ENCODE measurements around the gene TET2. TPM values are rescaled to one million over a fixed set of nuclear protein-coding genes. Genes with fewer than 3 reads are reported as not detected.

TET2 gene
- total RNA-seq, 2 donors from 2014 or later: 41.1 to 53.2 TPM

DNA sequence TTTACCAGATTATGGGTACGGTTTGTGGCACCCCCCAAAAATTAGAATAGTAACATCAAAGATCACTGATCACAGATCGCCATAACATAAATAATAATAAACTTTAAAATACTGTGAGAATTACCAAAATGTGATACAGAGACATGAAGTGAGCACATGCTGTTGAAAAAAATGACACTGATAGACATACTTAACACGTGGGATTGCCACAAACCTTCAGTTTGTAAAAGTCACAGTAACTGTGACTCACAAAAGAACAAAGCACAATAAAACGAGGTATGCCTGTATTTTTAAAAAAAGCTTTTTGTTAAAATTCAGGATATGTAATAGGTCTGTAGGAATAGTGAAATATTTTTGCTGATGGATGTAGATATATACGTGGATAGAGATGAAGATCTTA, 93.4 kb downstream of the TET2 start:
- H3K27ac Mint-ChIP-seq: no peak overlapping the region
- no peaks in the 10 kb centered on the region for H3K9me3 ChIP-seq (ENCODE audit: control insufficient read depth, low read length, poor library complexity, severe bottlenecking)
- peaks cover 10% of the 10 kb centered on the region for H3K36me3 Mint-ChIP-seq (ENCODE audit: low read depth)
- ATAC-seq (no peak), DNase-seq (no peak)
- H3K27me3 Mint-ChIP-seq: no peaks in the 10 kb centered on the region
- H3K4me1 Mint-ChIP-seq: peaks cover 6% of the 10 kb centered on the region
- H3K4me3 Mint-ChIP-seq: no peak overlapping the region

DNA sequence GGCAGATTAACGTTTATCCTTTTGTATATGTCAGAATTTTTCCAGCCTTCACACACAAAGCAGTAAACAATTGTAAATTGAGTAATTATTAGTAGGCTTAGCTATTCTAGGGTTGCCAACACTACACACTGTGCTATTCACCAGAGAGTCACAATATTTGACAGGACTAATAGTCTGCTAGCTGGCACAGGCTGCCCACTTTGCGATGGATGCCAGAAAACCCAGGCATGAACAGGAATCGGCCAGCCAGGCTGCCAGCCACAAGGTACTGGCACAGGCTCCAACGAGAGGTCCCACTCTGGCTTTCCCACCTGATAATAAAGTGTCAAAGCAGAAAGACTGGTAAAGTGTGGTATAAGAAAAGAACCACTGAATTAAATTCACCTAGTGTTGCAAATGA, 94.8 kb downstream of the TET2 start:
- H3K4me1 Mint-ChIP-seq: no peaks in the 10 kb centered on the region
- peaks cover 5% of the 10 kb centered on the region for H3K36me3 Mint-ChIP-seq (ENCODE audit: low read depth)
- no peak overlapping the region for H3K27ac Mint-ChIP-seq
- ATAC-seq (no peak), DNase-seq (no peak)
- no peak overlapping the region for H3K4me3 Mint-ChIP-seq
- no peaks in the 10 kb centered on the region for H3K9me3 ChIP-seq (ENCODE audit: control insufficient read depth, low read length, poor library complexity, severe bottlenecking)
- no peaks in the 10 kb centered on the region for H3K27me3 Mint-ChIP-seq

DNA sequence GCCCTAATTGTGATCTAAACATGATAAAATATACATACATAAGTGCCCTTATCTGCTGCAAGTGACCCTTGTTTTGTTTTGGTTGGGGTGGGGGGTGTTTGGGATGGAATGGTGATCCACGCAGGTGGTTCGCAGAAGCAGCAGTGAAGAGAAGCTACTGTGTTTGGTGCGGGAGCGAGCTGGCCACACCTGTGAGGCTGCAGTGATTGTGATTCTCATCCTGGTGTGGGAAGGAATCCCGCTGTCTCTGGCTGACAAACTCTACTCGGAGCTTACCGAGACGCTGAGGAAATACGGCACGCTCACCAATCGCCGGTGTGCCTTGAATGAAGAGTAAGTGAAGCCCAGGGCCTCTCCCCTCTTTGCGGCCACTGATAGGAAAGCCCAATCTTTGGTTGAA, 96.8 kb downstream of the TET2 start:
- Mint-ChIP-seq H3K27me3 (no peaks in the 10 kb centered on the region), H3K27ac (no peak overlapping the region), H3K4me3 (no peak overlapping the region), H3K4me1 (no peaks in the 10 kb centered on the region), H3K36me3 (ENCODE audit: low read depth) (peaks cover 2% of the 10 kb centered on the region)
- ATAC-seq (no peak), DNase-seq (no peak)
- H3K9me3 ChIP-seq (ENCODE audit: control insufficient read depth, low read length, poor library complexity, severe bottlenecking): no peaks in the 10 kb centered on the region

DNA sequence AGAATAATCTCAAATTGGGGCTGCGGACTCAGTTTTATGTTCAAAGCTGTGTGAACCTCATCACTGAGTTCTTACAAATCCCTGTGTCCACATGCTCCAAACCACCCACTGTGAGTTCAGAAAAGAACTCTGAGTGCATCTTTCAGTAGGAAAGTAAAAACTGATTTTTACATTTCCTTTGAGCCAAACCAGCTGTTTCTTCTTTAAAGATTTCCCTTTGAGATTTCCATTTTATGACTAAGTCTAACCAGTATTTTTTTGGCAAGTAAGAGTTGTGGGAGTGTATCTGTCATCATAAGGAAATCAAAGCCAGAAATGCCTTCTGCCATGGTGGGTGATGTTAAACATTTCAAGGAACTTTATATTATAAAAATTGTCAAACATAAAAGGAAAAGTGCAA, 100.0 kb downstream of the TET2 start:
- H3K4me3 Mint-ChIP-seq: no peak overlapping the region
- ATAC-seq (no peak), DNase-seq (no peak)
- H3K27ac Mint-ChIP-seq: no peak overlapping the region
- H3K36me3 Mint-ChIP-seq (ENCODE audit: low read depth): peaks cover 3% of the 10 kb centered on the region
- H3K27me3 Mint-ChIP-seq: no peaks in the 10 kb centered on the region
- no peaks in the 10 kb centered on the region for H3K4me1 Mint-ChIP-seq
- no peaks in the 10 kb centered on the region for H3K9me3 ChIP-seq (ENCODE audit: control insufficient read depth, low read length, poor library complexity, severe bottlenecking)

DNA sequence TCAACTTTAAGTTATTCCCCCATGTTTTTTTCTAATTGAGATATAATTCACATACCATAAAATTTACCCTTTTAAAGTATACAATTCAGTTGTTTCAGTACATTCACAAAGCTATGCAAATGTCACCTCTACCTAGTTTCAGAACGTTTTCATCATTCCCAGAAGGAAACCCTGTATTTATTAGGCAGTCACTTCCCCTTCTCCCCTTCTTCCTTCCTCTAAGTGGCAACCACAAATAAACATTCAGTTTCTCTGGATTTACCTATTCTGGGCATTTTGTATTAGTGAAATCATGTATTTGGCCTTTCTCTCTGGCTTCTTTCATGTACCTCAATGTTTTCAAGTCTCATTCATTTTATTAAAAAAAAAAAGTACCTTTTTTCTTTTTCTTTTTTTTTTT, 101.9 kb downstream of the TET2 start:
- H3K27me3 Mint-ChIP-seq: no peaks in the 10 kb centered on the region
- peaks cover 3% of the 10 kb centered on the region for H3K36me3 Mint-ChIP-seq (ENCODE audit: low read depth)
- ATAC-seq (no peak), DNase-seq (no peak)
- H3K4me1 Mint-ChIP-seq: no peaks in the 10 kb centered on the region
- no peaks in the 10 kb centered on the region for H3K9me3 ChIP-seq (ENCODE audit: control insufficient read depth, low read length, poor library complexity, severe bottlenecking)
- H3K27ac Mint-ChIP-seq: peak overlapping the region; percentile 16
- H3K4me3 Mint-ChIP-seq: no peak overlapping the region

DNA sequence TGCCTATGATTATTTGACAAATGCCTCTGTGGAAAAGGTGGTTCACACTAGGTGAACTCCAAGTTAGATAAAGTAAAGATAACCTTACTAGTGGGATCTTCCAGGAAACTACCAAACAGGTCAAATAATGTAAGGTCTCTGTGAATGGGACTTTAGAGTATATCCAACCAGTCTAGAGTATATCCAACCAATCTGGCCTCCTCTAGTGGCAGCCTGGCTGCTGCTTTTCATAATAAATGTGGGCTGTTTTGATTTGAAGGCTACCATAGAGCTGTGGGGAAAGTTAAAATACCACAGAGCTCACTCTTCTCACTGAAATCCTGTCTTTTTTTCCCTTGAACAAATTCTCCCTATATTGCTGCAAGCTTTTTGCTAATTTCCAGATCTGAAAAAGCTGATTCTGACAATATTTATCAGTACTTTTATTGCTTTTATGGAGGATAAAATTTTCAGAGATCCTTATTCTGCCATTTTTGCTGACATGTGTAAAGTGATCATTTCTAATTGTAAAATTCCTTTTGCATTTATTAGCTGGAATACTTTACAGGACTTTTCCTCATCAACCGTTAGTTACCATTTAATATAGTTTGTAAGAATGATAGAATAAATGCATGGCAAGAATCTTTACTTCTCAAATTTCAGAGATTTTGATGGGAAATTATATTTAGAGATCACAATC, 111.3 kb downstream of the TET2 start:
- Mint-ChIP-seq H3K36me3 (ENCODE audit: low read depth) (no peaks in the 10 kb centered on the region), H3K27me3 (no peaks in the 10 kb centered on the region), H3K4me3 (no peak overlapping the region), H3K4me1 (no peaks in the 10 kb centered on the region), H3K27ac (no peak overlapping the region)
- ATAC-seq: no peak
- no peaks in the 10 kb centered on the region for H3K9me3 ChIP-seq (ENCODE audit: control insufficient read depth, low read length, poor library complexity, severe bottlenecking)
- DNase-seq: no peak

DNA sequence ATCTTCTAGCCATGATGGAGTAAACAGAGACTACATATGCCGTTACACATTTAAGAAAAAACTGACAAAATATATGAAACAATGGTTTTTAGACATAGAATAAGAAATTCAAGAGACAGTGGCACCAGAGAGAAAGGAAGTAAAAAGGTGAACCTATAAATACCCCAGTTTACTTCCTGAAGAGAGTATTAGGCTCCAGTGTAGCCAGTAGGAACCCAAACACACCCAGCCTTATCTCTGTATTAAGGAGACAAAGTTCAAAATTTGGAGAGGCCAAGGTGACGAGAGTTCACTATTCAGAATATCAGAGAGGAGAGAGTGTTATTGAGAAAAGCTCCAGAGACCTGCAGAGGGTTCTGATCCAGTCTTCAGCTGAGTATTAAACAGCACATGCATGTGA, 119.0 kb downstream of the TET2 start:
- H3K27me3 Mint-ChIP-seq: no peaks in the 10 kb centered on the region

DNA sequence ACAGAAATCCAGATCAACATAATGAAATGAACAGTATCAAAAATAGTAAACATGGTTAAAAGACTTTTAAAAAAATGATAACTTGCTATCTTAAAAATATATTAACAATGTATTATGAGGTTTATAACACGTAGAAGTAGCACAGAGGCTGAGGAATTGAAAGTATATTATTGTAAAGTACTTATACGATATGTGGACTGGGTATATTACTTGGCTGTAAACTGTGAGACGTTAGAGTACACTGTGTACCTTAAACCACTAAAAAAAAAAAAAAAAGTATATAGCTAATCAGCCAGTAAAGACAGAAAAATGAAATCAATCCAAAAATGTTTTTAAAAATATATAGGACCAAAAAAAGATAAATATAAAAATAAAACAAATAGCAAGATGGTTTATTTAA, 120.6 kb downstream of the TET2 start:
- ATAC-seq (no peak), DNase-seq (no peak)
- H3K36me3 Mint-ChIP-seq (ENCODE audit: low read depth): peaks cover 30% of the 10 kb centered on the region
- no peaks in the 10 kb centered on the region for H3K9me3 ChIP-seq (ENCODE audit: control insufficient read depth, low read length, poor library complexity, severe bottlenecking)
- H3K4me3 Mint-ChIP-seq: no peak overlapping the region
- peaks cover 3% of the 10 kb centered on the region for H3K4me1 Mint-ChIP-seq
- H3K27ac Mint-ChIP-seq: no peak overlapping the region
- H3K27me3 Mint-ChIP-seq: no peaks in the 10 kb centered on the region

More for the DNA sequence above, 119.0 kb downstream of the TET2 start:
- DNase-seq (no peak), ATAC-seq (no peak)
- peaks cover 26% of the 10 kb centered on the region for H3K36me3 Mint-ChIP-seq (ENCODE audit: low read depth)
- H3K27ac Mint-ChIP-seq: peak overlapping the region; percentile 43
- no peaks in the 10 kb centered on the region for H3K9me3 ChIP-seq (ENCODE audit: control insufficient read depth, low read length, poor library complexity, severe bottlenecking)
- H3K4me1 Mint-ChIP-seq: peaks cover 2% of the 10 kb centered on the region
- peak overlapping the region; percentile 10 for H3K4me3 Mint-ChIP-seq

DNA sequence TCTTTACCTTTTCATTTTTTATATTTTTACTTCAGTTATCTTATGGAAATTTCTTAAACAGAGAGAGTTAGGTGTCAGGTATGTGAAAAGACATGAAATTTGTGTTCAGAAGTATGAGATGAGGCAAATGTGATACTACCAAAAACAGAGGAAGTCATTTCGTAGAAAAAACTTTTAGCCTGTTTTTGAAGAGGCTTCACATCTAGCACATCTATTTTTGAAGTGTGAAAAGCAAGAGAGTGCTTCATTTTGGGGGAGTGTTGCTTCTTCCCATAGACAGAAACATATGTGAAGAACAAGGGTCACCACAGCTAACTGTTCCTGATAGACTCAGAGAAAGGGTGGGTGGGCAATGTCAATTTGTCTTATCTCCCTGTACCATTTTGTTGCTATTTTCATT, 125.3 kb downstream of the TET2 start:
- ATAC-seq (no peak), DNase-seq (no peak)
- no peaks in the 10 kb centered on the region for H3K9me3 ChIP-seq (ENCODE audit: control insufficient read depth, low read length, poor library complexity, severe bottlenecking)
- peaks cover 3% of the 10 kb centered on the region for H3K4me1 Mint-ChIP-seq
- H3K27me3 Mint-ChIP-seq: no peaks in the 10 kb centered on the region
- no peak overlapping the region for H3K27ac Mint-ChIP-seq
- no peak overlapping the region for H3K4me3 Mint-ChIP-seq
- peaks cover 28% of the 10 kb centered on the region for H3K36me3 Mint-ChIP-seq (ENCODE audit: low read depth)

DNA sequence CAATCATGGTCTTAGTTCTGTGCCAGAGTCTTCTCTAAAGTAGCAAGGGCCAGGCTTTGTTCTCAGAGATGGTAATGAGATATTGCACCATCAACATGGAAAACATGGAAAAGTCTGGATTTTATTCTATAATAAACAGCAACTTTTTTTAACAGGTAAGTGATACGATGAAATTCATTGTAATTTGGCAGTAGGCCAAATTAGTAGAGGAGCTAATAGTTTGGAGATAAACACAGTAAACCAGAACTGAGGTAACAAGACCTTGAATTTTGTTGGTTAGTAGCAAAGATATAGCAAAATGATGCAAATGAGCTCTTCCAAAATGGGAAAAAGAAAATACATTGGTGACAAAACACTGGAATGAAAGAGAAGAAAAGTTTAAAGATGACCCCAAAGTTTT, 126.6 kb downstream of the TET2 start:
- Mint-ChIP-seq H3K27me3 (no peaks in the 10 kb centered on the region), H3K4me1 (peaks cover 3% of the 10 kb centered on the region), H3K27ac (peak overlapping the region; percentile 39), H3K36me3 (ENCODE audit: low read depth) (peaks cover 28% of the 10 kb centered on the region), H3K4me3 (no peak overlapping the region)
- DNase-seq: no peak
- no peaks in the 10 kb centered on the region for H3K9me3 ChIP-seq (ENCODE audit: control insufficient read depth, low read length, poor library complexity, severe bottlenecking)
- no peak for ATAC-seq

DNA sequence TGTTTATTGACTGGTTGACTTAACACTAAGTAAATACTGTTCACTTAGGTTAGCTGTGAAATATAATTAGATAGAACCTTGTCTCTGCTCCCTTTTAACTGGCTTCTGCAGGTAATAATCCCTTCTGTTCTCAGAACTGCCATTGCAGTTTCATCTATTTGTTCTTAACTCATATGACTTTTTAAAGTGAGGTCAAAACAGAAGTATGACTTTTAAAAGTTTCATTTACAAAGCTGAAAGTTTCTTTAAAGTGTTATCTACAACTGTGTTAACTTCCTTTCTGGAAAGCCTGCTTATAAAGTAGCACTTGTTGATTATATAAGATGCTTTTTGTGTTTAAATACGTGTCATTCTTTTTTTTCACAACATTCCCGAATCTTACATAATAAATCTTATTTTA, 127.4 kb downstream of the TET2 start:
- DNase-seq (no peak), ATAC-seq (no peak)
- H3K27me3 Mint-ChIP-seq: no peaks in the 10 kb centered on the region
- no peak overlapping the region for H3K4me3 Mint-ChIP-seq
- peak overlapping the region; percentile 39 for H3K27ac Mint-ChIP-seq
- peaks cover 28% of the 10 kb centered on the region for H3K36me3 Mint-ChIP-seq (ENCODE audit: low read depth)
- H3K9me3 ChIP-seq (ENCODE audit: control insufficient read depth, low read length, poor library complexity, severe bottlenecking): no peaks in the 10 kb centered on the region
- H3K4me1 Mint-ChIP-seq: peaks cover 3% of the 10 kb centered on the region

DNA sequence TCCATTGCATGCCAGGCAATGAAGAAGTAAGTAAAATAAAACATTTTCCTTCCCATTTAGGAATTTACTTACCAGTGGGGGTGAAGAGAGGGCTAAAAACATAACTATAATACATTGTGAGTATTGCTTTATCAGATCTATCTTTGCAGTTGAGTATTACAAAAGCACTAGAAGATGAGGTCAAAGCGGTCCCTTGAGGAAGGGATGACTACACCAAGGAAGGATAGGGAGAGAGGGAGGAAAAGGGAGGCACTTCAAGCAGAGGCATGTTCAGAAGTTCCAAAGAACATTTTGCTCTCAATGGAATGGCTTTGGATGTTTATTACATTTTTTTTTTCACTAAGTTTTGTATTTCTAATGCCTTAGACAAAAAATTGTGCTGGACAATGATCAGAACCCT, 127.8 kb downstream of the TET2 start:
- no peak for ATAC-seq
- Mint-ChIP-seq H3K27me3 (no peaks in the 10 kb centered on the region), H3K4me3 (no peak overlapping the region), H3K36me3 (ENCODE audit: low read depth) (peaks cover 27% of the 10 kb centered on the region), H3K27ac (peak overlapping the region; percentile 39), H3K4me1 (peaks cover 3% of the 10 kb centered on the region)
- no peak for DNase-seq
- no peaks in the 10 kb centered on the region for H3K9me3 ChIP-seq (ENCODE audit: control insufficient read depth, low read length, poor library complexity, severe bottlenecking)

DNA sequence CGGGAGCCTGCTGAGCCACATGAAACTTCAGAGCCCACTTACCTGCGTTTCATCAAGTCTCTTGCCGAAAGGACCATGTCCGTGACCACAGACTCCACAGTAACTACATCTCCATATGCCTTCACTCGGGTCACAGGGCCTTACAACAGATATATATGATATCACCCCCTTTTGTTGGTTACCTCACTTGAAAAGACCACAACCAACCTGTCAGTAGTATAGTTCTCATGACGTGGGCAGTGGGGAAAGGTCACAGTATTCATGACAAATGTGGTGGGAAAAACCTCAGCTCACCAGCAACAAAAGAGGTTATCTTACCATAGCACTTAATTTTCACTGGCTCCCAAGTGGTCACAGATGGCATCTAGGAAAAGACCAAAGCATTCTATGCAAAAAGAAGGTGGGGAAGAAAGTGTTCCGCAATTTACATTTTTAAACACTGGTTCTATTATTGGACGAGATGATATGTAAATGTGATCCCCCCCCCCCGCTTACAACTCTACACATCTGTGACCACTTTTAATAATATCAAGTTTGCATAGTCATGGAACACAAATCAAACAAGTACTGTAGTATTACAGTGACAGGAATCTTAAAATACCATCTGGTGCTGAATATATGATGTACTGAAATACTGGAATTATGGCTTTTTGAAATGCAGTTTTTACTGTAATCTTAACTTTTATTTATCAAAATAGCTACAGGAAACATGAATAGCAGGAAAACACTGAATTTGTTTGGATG, 129.9 kb downstream of the TET2 start:
- Mint-ChIP-seq H3K27me3 (no peaks in the 10 kb centered on the region), H3K27ac (peak overlapping the region; percentile 34), H3K4me3 (no peak overlapping the region), H3K4me1 (no peaks in the 10 kb centered on the region), H3K36me3 (ENCODE audit: low read depth) (peaks cover 15% of the 10 kb centered on the region)
- no peak for DNase-seq
- no peaks in the 10 kb centered on the region for H3K9me3 ChIP-seq (ENCODE audit: control insufficient read depth, low read length, poor library complexity, severe bottlenecking)
- no peak for ATAC-seq

DNA sequence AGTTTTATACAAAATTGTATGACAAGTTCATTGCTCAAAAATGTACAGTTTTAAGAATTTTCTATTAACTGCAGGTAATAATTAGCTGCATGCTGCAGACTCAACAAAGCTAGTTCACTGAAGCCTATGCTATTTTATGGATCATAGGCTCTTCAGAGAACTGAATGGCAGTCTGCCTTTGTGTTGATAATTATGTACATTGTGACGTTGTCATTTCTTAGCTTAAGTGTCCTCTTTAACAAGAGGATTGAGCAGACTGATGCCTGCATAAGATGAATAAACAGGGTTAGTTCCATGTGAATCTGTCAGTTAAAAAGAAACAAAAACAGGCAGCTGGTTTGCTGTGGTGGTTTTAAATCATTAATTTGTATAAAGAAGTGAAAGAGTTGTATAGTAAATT, 131.0 kb downstream of the TET2 start:
- no peak overlapping the region for H3K4me3 Mint-ChIP-seq
- no peak for ATAC-seq
- no peaks in the 10 kb centered on the region for H3K4me1 Mint-ChIP-seq
- H3K27ac Mint-ChIP-seq: no peak overlapping the region
- peaks cover 10% of the 10 kb centered on the region for H3K36me3 Mint-ChIP-seq (ENCODE audit: low read depth)
- H3K9me3 ChIP-seq (ENCODE audit: control insufficient read depth, low read length, poor library complexity, severe bottlenecking): no peaks in the 10 kb centered on the region
- no peak for DNase-seq
- H3K27me3 Mint-ChIP-seq: no peaks in the 10 kb centered on the region

All from T-helper 17 cell (primary cell).